NB4 (cell line): ENCODE data around the gene CMKLR1.

ENCODE experiments used
- DNase-seq: peaks from one replicate; pipeline ENCODE4 v3.0.0; 2010; ENCODE audit warnings: low read depth
- H3K4me3 ChIP-seq: one replicate; pipeline ENCODE4 v1.5.1; 2011; ENCODE audit warnings: mild to moderate bottlenecking, low read depth, low read length, moderate library complexity
- CTCF ChIP-seq: IDR thresholded peaks from one replicate; pipeline ENCODE4 v1.5.1; 2012; ENCODE audit warnings: low read depth, low read length
- MAX ChIP-seq: IDR thresholded peaks from 2 replicates; pipeline ENCODE4 v1.6.1; 2011; ENCODE audit warnings: low read depth, low read length
- MYC ChIP-seq: IDR thresholded peaks from 2 replicates; pipeline ENCODE4 v1.6.1; 2011; ENCODE audit warnings: low read depth, low read length
- POLR2A ChIP-seq: IDR thresholded peaks from 2 replicates; pipeline ENCODE4 v1.6.1; 2011; ENCODE audit warnings: mild to moderate bottlenecking; ENCODE audit not compliant: insufficient read length; ENCODE audit errors: extremely low read depth

CMKLR1 gene

DNA sequence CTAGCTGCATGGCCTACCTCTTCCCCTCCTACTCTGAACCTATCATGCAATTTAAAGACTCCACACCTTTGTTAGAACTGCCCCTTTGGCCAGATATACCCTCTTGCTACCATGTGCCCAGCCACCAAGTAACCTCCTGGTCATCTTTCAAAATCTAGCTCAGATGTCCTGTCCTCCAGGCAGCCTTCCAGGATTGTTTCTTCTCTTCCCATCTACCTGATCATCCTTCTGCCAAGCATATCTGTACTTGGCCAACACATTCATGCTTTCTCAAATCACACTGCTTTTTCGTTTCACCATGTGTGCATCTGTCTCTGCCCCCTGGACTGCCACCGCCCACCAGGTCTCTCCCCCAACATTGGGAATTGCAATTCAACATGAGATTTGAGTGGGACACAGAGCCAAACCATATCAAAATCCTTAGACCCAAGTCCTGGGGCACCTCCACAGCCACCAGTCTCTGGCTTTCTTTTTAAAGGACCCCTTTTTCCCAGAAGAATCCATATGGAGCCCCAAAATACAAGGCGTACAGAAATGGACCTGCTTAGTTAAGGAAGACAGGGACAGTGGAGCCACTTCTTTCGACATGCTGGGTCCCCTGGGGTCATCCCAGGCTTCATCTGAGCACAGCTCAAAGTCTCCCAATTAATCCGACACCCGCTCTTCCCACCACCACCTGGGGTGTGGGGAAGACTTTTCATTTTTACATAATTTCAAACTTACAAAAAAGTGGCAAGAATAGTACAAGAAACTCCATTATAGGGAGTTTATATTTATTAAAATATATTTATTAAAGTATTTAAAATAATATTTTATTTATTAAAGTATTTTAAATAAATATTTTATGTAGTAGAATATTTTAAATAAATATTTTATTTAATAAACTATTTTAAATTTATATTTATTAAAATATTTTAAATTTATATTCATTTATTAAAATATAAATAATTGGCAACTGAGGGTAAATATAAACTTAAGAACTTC lies 7.9 kb upstream of the CMKLR1 start:
- TF ChIP-seq MYC (no peak), POLR2A (no peak), CTCF (no peak), MAX (no peak)
- no peak overlapping the region for H3K4me3 ChIP-seq
- DNase-seq = peak; percentile 55

DNA sequence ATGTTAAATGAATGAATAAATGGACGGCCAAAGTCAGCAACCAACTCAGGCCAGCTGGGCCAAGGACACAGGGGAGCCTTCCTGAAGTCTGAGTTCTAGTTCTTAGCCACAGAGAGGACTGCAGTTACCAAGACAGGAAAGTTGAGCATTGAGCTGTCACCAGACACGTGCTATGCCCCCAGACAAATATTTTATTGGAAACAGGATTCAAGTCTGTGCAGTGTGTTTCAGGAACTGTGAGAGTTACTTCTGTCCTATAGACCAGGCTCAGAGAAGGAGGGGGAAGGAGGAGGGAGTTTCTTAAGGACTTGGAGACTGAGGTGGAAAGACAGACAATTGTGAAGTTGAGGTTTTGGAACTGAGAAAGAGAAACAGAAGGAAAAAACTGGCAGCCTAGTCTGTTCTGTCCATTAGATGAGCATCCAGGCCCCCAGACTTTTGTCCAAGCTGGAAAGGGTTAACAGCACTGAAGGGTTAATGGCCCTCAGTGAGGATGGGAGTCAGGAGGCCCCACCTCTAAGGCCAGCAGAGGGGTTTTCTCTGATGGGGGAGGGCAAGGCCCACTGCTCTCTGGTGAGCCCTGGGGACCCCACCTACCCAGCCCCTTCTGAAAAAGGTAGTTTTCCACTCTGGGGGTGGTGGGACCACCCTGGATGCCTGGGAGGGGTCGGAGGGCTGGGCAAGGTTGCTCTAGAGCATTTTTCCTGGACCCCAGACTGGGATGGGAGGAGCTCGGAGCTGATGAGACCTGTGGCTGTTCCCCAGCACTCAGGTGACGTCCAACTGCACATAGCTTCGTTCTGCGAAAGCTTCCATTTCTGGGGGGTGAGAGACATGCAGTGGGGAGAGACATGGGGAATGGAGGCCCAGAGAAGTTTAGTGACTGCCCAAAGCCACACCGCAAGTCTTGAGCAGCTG lies 6.9 kb upstream of the CMKLR1 start:
- no peak overlapping the region for H3K4me3 ChIP-seq
- TF ChIP-seq MYC (no peak), MAX (0 out of 2 replicates have a peak, but pooled peaks have one; percentile 4)
- no peak for DNase-seq

- no peak overlapping the region for H3K4me3 ChIP-seq
- DNase-seq = no peak
- TF ChIP-seq MYC (no peak), POLR2A (no peak), CTCF (no peak), MAX (no peak)
Observed at GRCh38 chr12:108342985-108343384, 3.9 kb upstream of the CMKLR1 start.

DNA sequence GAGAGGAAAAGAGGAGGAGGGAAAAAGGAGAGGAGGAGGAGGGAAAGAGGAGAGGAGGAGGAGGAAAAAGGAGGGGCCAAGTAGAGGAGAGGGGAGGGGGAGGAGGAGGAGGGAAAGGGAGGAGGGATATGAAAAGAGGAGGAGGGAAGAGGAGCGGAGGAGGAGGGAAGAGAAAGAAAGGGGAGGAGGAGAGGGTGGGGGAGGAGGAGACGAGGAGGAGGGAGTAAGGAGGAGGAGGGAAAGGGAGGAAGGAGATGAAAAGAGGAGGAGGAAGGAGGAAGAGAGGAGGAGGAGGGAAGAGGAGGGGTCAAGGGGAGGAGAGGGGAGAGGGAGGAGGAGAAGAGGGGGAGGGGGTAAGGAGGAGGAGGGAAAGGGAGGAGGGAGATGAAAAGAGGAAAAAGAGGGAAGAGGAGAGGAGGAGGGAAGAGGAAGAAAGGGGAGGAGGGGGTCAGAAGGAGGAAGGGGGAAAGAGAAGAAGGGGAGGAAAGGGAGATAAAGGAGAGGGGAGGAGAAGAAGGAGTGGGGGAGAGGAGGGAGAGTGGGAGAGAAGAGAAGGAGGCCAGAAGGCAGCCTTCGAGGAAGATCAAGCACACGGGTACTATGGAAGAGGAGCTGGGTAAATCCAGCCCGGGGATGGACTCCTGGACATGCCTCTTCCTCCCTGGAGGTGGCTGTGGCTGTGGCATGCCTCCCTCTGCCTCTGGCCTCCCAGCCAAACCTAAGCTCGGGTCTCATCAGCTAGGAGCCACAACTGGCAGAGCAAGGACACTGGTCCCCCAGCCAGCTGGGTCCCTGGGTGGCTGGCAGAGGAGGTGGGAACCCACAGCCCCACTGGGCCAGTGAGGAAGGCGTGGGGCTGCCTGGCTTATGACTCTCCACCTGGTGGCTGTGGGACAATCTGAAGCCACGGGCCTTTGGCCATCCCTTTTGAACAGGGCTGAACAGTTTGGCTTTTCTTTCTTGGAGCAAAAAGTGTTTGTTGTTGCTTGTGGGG lies 3.0 kb upstream of the CMKLR1 start:
- no peak for DNase-seq
- no peak overlapping the region for H3K4me3 ChIP-seq
- TF ChIP-seq MYC (no peak), CTCF (no peak), POLR2A (no peak), MAX (no peak)

GRCh38 chr12:108341356-108341755 lies 2.2 kb upstream of the CMKLR1 start:
- TF ChIP-seq MYC = no peak
- TF ChIP-seq CTCF = no peak
- no peak for TF ChIP-seq POLR2A
- TF ChIP-seq MAX = no peak
- no peak overlapping the region for H3K4me3 ChIP-seq
- DNase-seq = peak; percentile 61
